ENCODE data around the gene MRI1.

DNA sequence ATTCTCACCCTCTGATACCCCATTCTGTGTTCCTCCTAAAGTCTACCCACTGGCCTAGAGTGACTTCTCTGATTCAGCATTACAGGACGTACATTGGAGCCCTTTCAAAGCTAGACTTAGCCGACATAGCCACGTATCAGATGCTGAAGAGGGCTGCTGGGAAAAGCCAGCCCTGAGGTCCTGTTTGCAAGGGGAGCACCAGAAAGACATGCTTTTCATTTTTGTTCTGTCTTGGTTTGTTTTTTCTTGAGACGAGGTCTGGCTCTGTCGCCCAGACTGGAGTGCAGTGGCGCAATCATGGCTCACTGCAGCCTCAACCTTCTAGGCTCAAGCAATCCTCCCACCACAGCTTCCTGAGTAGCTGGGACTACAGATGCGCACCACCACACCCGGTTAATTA is 24.7 kb downstream of the MRI1 start:
- TF ChIP-seq RAD21 (IDR thresholded peaks at IDR 0.05; ENCODE audit: low read depth) (no peak), REST (IDR thresholded peaks at IDR 0.05; ENCODE audit: low read depth) (no peak), MAX (IDR thresholded peaks at IDR 0.05) (no peak), EP300 (IDR thresholded peaks at IDR 0.05; ENCODE audit: borderline replicate concordance) (no peak), CREB1 (IDR thresholded peaks at IDR 0.05; ENCODE audit: low read depth) (no peak), TEAD4 (IDR thresholded peaks at IDR 0.05) (no peak), TCF12 (IDR thresholded peaks at IDR 0.05; ENCODE audit: low read depth) (no peak), YY1 (IDR thresholded peaks at IDR 0.05; ENCODE audit: low read depth) (no peak), NFIC (IDR thresholded peaks at IDR 0.05) (no peak), CEBPB (IDR thresholded peaks at IDR 0.05) (no peak), EGR1 (IDR thresholded peaks at IDR 0.05) (no peak)

Measured in Ishikawa (cell line).